Tibial artery (tissue), 4 donors: Measurements from ENCODE around the gene KCNQ1.

ENCODE experiments used
- DNase-seq, 2 donors: peaks; one replicate each; pipeline ENCODE4 v3.0.0-alpha.2; 2019
- H3K27ac ChIP-seq, 2 donors: fragments of 200-600 bp; sonication (generic) in 1 of 2; 1 replicate in 1 of 2; 2 replicates in 1 of 2; pipeline ENCODE4 v1.5.1; 2018 to 2019; ENCODE audit warnings: mild to moderate bottlenecking in 1 of 2
- H3K27me3 ChIP-seq, 2 donors: fragments of 200-600 bp; sonication (generic) in 1 of 2; one replicate each; pipeline versions ENCODE4 v1.5.1 to v1.6.0; 2016 to 2019
- H3K36me3 ChIP-seq, 3 donors: fragments of 200-600 bp; sonication (generic) in 2 of 3; one replicate each; pipeline ENCODE4 v1.5.1; 2016 to 2019; ENCODE audit warnings: mild to moderate bottlenecking in 2 of 3
- H3K4me1 ChIP-seq, 4 donors: fragments of 200-600 bp; sonication (generic) in 2 of 4; 1 replicate in 3 of 4; 2 replicates in 1 of 4; pipeline ENCODE4 v1.5.1; 2016 to 2019
- H3K4me3 ChIP-seq, 2 donors: fragments of 200-600 bp; sonication (generic) in 1 of 2; 1 replicate in 1 of 2; 2 replicates in 1 of 2; pipeline ENCODE4 v1.5.1; 2018 to 2019; ENCODE audit warnings: mild to moderate bottlenecking in 2 of 2
- H3K9me3 ChIP-seq, 3 donors: fragments of 200-600 bp; sonication (generic) in 1 of 3; one replicate each; pipeline ENCODE4 v1.5.1; 2016 to 2019
- CTCF ChIP-seq, 2 experiments: fragments of 200-600 bp in 1 of 2; fragments of 450-650 bp in 1 of 2; IDR thresholded peaks; one replicate each; pipeline ENCODE4 v1.5.1; 2017 to 2019; ENCODE audit warnings: antibody characterized with exemption in 2 of 2, mild to moderate bottlenecking in 1 of 2, moderate library complexity in 1 of 2
- intact Hi-C: fragments of 100-400 bp; cut with DNase I; formaldehyde crosslinking; loops from one replicate; pipeline ENCODE4 v1.15.0; 2023; ENCODE audit warnings: low total_unique reads

Gene KCNQ1

GRCh38 chr11:2569321-2569721 lies 124.5 kb downstream of the KCNQ1 start:
- intact Hi-C loops: no loop called here
- Histone ChIP-seq H3K27ac (no peak overlapping the region), H3K27me3 (no peaks in the 10 kb centered on the region), H3K36me3 (no peaks in the 10 kb centered on the region), H3K4me1 (no peaks in the 10 kb centered on the region), H3K9me3 (no peaks in the 10 kb centered on the region), H3K4me3 (no peak overlapping the region)
- no peak for TF ChIP-seq CTCF (IDR thresholded peaks at IDR 0.05)
- DNase-seq: no peak

- Histone ChIP-seq H3K4me1 (no peaks in the 10 kb centered on the region), H3K9me3 (no peaks in the 10 kb centered on the region), H3K27me3 (no peaks in the 10 kb centered on the region), H3K36me3 (no peaks in the 10 kb centered on the region), H3K4me3 (no peak overlapping the region), H3K27ac (no peak overlapping the region)
- TF ChIP-seq CTCF (IDR thresholded peaks at IDR 0.05): no peak
- peak in 1 of 2 donors; percentile 49 for DNase-seq
- intact Hi-C loops: no loop called here
These were observed 125.0 kb downstream of the KCNQ1 start for GRCh38 chr11:2569731-2570210.

- no peak for TF ChIP-seq CTCF (IDR thresholded peaks at IDR 0.05)
- intact Hi-C loops: no loop called here
- Histone ChIP-seq H3K4me1 (no peaks in the 10 kb centered on the region), H3K9me3 (no peaks in the 10 kb centered on the region), H3K4me3 (no peak overlapping the region), H3K27ac (no peak overlapping the region), H3K27me3 (no peaks in the 10 kb centered on the region), H3K36me3 (no peaks in the 10 kb centered on the region)
- DNase-seq: peak in 1 of 2 donors; percentile 51
These were observed 125.5 kb downstream of the KCNQ1 start for GRCh38 chr11:2570211-2570811.

GRCh38 chr11:2570841-2571597 lies 126.2 kb downstream of the KCNQ1 start:
- H3K9me3 ChIP-seq: no peaks in the 10 kb centered on the region
- H3K4me3 ChIP-seq: no peak overlapping the region
- H3K4me1 ChIP-seq: no peaks in the 10 kb centered on the region
- H3K27me3 ChIP-seq: no peaks in the 10 kb centered on the region
- no peak for TF ChIP-seq CTCF (IDR thresholded peaks at IDR 0.05)
- no peaks in the 10 kb centered on the region for H3K36me3 ChIP-seq
- peak in 1 of 2 donors; percentile 52 for DNase-seq
- H3K27ac ChIP-seq: no peak overlapping the region
- intact Hi-C loops: no loop called here

- intact Hi-C loops: no loop called here
- Histone ChIP-seq H3K27ac (no peak overlapping the region), H3K4me1 (no peaks in the 10 kb centered on the region), H3K36me3 (no peaks in the 10 kb centered on the region), H3K27me3 (no peaks in the 10 kb centered on the region), H3K4me3 (no peak overlapping the region), H3K9me3 (no peaks in the 10 kb centered on the region)
- no peak for TF ChIP-seq CTCF (IDR thresholded peaks at IDR 0.05)
- DNase-seq: peak in 1 of 2 donors; percentile 59
These were observed 126.9 kb downstream of the KCNQ1 start for GRCh38 chr11:2571598-2572281.
